Activated T-cell treated with anti-CD3 and anti-CD28 coated beads, Interleukin-2, amount 50 U/mL, for 24 hours (primary cell): ENCODE data around the gene ZNHIT2.

ENCODE experiments used
- DNase-seq: peaks from one replicate; pipeline ENCODE4 v3.0.0-alpha.2; 2020
- H3K27ac Mint-ChIP-seq: 2 replicates; pipeline ENCODE4 v1.8.0; 2020; ENCODE audit warnings: mild to moderate bottlenecking, mixed read lengths
- H3K27me3 Mint-ChIP-seq: 2 replicates; pipeline ENCODE4 v1.8.0; 2020; ENCODE audit warnings: mixed read lengths
- H3K36me3 Mint-ChIP-seq: 2 replicates; pipeline ENCODE4 v1.8.0; 2020; ENCODE audit warnings: low read depth, mixed read lengths
- H3K4me1 Mint-ChIP-seq: 2 replicates; pipeline ENCODE4 v1.8.0; 2020; ENCODE audit warnings: low read depth, mixed read lengths
- H3K4me3 Mint-ChIP-seq: 2 replicates; pipeline ENCODE4 v1.8.0; 2020; ENCODE audit warnings: mild to moderate bottlenecking, moderate library complexity, mixed read lengths
- H3K9me3 Mint-ChIP-seq: 2 replicates; pipeline ENCODE4 v1.8.0; 2020; ENCODE audit warnings: mixed read lengths

Gene ZNHIT2

DNA sequence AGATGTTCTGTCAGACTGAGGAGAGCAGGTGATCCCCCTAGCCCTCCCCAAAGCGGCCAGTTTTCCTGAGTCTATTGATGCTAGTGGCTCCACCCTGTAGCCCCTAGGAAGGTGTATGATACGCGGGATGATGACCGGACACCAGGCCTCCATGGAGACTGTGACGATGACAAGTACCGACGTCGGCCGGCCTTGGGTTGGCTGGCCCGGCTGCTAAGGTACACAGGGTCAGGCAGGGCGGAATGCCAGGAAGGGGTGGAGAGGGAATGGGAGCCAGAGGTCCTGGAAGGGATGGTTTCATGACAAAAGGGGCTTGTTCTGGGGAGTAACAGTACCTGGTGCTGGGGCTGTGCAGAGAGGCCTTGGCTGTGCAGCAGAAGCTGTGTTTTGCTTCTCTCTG, 30.3 kb downstream of the ZNHIT2 start:
- H3K36me3 Mint-ChIP-seq: peaks cover 75% of the 10 kb centered on the region
- no peak for DNase-seq
- no peaks in the 10 kb centered on the region for H3K9me3 Mint-ChIP-seq
- H3K27ac Mint-ChIP-seq: peak overlapping the region; percentile 33
- peaks cover 25% of the 10 kb centered on the region for H3K4me1 Mint-ChIP-seq
- no peak overlapping the region for H3K4me3 Mint-ChIP-seq
- H3K27me3 Mint-ChIP-seq: no peaks in the 10 kb centered on the region

DNA sequence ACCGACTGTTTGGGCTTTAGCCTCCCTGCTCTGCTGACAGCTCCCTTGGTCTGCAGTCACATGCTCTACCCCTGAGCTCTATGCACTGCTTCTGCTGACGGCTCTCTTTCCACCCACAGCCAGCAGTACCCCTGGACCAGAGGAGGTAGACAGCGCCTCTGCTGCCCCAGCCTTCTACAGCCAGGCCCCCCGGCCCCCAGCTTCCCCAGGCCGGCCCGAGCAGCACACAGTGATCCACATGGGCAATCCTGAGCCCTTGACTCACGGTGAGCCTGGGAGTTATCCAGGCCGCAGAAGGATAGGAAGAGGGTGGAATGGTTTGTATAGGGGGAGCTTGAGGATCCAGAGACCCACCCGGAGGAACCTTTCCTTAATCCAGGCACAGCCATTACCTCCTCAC, 30.7 kb downstream of the ZNHIT2 start:
- Mint-ChIP-seq H3K27ac (no peak overlapping the region), H3K27me3 (no peaks in the 10 kb centered on the region), H3K36me3 (peaks cover 79% of the 10 kb centered on the region), H3K4me3 (no peak overlapping the region), H3K4me1 (peaks cover 28% of the 10 kb centered on the region), H3K9me3 (no peaks in the 10 kb centered on the region)
- DNase-seq: no peak

DNA sequence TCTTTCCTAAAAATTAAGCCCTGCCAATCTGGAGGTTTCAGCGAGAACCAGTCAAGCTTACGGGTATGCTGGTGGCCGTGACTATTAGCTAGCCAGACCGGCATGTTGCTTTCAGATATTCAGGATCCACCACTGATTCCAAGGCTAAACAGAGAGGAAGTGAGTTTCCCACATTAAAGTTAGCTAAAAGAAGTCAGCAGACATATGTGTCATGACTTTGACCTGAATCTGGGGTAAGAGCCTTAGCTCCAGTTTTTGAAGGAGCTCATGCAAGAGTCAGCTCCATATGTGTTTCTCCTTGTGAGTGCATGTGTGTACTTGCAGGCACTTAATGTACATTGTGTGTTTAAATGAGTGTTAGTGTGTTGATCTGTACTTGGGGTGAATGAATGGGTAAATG, 32.1 kb downstream of the ZNHIT2 start:
- no peak for DNase-seq
- Mint-ChIP-seq H3K4me3 (peak overlapping the region; percentile 99), H3K36me3 (peaks cover 91% of the 10 kb centered on the region), H3K9me3 (no peaks in the 10 kb centered on the region), H3K27ac (peak overlapping the region; percentile 99), H3K4me1 (peaks cover 37% of the 10 kb centered on the region), H3K27me3 (no peaks in the 10 kb centered on the region)

DNA sequence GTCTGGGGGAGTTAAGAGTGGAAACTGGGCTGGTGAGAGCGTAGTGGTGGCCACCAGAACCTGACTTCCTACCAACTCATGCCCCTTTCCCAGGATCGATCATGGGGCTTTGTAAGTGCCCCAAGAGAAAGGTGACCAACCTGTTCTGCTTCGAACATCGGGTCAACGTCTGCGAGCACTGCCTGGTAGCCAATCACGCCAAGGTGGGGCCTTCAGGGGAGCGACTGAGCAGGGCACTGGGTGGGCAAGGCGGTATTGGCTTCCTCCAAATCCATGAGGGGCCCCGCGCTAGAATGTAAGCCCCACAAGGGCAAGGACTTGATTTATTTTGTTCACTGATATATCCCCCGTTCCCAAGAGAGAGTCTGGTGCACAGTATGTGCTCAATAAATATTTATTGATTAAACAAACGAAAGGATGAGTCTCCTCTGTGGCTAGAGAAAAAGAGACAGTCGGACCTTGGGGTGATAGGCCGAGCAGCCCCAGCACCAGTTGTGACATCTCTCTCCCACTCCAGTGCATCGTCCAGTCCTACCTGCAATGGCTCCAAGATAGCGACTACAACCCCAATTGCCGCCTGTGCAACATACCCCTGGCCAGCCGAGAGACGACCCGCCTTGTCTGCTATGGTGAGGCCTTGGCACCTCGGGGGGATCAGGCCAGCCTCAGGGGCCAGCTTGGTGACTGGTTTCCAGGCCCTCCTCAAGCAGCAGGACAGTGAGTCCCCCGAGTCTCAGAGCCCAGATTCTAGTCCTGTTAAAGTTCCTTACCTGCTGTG, 32.7 kb downstream of the ZNHIT2 start:
- DNase-seq: no peak
- H3K27me3 Mint-ChIP-seq: no peaks in the 10 kb centered on the region
- H3K9me3 Mint-ChIP-seq: no peaks in the 10 kb centered on the region
- H3K4me3 Mint-ChIP-seq: peak overlapping the region; percentile 99
- H3K27ac Mint-ChIP-seq: peak overlapping the region; percentile 99
- peaks cover 41% of the 10 kb centered on the region for H3K4me1 Mint-ChIP-seq
- peaks cover 94% of the 10 kb centered on the region for H3K36me3 Mint-ChIP-seq

DNA sequence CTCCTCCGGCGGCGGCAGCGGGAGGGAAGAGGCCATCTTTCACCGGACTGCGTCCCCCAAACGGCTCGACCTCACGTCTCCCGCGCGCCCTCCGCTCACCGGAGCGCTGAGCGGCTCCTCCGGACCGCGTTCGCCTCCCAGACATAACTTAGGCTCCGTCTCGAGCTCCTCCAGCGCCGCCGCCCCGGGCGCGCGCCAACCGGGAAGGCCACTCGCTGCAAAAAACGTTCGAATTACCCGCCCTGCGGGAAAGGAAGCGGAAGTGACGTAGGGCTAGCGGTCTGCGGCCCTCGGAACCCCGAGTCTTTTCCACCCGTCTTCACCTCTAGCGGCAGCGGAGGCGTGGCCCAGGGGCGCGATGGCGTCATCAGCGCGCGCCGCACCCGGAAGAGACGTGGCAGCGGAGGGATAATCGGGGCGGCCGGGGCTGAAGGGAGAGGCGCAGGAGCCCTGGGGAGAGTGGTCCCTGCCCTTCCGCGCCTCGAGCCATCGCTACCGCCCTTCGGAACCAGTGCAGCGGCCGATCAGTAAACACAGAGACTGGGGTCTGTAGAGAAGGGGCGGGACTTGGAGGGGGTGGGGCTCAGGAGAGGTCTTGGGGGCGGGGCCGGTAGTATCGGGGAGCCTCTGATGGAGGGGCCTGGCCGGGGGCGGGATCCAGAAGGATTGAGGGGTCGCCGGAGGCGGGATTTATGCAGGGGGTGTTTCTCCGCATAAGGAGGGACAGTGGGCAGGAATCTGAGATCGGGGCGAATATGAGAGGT, 33.5 kb downstream of the ZNHIT2 start, which contains the start of the genes CDCA5 and ZFPL1:
Gene CDCA5 (minus strand): TSS at position 207 of the 764 bp plus-strand sequence. CDS start 62 bp downstream, at position 145.
Gene ZFPL1 (plus strand): TSS at position 389 of the 764 bp plus-strand sequence. CDS start 477 bp downstream, outside the sequence.
- Mint-ChIP-seq H3K36me3 (peaks cover 94% of the 10 kb centered on the region), H3K4me3 (peak within 1 kb of the TSS; percentile 99)

DNA sequence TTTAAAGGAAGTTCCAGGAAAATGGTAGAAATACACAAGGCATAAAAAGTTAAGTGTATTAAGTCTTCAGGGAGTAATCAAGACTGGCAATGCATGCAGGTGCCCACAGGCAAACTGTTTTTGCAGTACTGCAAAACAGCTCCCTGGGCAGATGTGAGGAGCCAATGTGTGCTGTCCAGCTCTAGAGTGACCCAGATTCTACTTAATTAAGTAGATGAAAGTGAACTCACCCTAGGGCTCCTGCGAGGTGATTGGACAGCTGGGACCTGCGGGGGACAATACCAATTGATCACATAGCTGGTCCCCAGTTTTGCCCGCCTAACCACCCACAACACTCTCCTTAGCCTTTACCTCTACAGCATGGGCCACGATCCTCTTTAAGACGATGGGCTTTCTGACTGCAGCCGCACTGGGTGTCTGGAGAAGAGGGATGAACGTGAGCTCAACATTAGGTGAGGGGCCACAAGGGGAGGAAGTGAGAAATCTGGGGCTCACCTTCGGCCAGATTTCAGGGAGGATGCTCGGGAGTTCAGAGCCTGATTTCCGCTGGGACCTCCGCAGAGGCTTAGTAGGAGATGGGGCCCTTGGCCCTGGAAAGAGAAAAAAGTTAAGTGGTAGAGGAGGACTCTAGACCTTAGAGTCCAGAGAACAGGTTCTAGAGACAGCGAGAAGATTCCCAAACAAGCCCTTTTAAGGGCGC, 34.2 kb downstream of the ZNHIT2 start:
- no peaks in the 10 kb centered on the region for H3K27me3 Mint-ChIP-seq
- no peak for DNase-seq
- H3K9me3 Mint-ChIP-seq: no peaks in the 10 kb centered on the region
- peaks cover 94% of the 10 kb centered on the region for H3K36me3 Mint-ChIP-seq
- peak overlapping the region; percentile 99 for H3K4me3 Mint-ChIP-seq
- peaks cover 51% of the 10 kb centered on the region for H3K4me1 Mint-ChIP-seq
- peak overlapping the region; percentile 99 for H3K27ac Mint-ChIP-seq

More for the DNA sequence above, 33.5 kb downstream of the ZNHIT2 start, which contains the start of the genes CDCA5 and ZFPL1:
- peak within 1 kb of the TSS; percentile 99 for H3K27ac Mint-ChIP-seq
- H3K27me3 Mint-ChIP-seq: no peaks in the 10 kb centered on the region
- H3K4me1 Mint-ChIP-seq: peaks cover 44% of the 10 kb centered on the region
- DNase-seq: peak; percentile 99
- H3K9me3 Mint-ChIP-seq: no peaks in the 10 kb centered on the region

DNA sequence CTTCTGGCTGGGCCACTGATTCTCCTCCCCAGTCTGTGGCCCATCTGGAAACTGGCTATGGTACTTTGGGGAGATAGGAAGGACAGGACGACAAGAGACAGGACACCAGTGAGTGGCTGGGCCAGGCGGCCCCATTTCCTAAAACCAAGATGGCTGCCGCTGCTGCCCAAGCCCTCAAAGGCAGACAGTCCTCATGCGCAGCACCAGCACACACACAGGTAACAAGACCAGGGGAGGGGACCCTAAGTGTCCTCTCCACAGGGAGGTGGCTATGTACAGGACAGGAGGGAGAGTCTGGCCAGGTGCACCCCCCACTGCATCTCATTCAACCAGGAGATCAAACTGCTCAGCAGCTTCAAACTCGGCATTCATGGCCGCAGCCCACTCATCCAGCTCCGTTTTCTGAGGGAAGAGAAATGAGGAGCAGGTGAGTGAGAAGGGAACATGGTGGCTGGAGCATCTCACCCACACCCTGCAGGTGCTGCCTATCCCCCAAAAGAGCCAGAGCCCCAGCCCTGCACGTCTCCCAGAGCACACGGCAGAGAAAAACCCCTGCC, 38.6 kb downstream of the ZNHIT2 start:
- Mint-ChIP-seq H3K36me3 (peaks cover 83% of the 10 kb centered on the region), H3K27me3 (no peaks in the 10 kb centered on the region), H3K27ac (peak overlapping the region; percentile 12), H3K4me3 (peak overlapping the region; percentile 9), H3K9me3 (no peaks in the 10 kb centered on the region), H3K4me1 (peaks cover 43% of the 10 kb centered on the region)
- no peak for DNase-seq

DNA sequence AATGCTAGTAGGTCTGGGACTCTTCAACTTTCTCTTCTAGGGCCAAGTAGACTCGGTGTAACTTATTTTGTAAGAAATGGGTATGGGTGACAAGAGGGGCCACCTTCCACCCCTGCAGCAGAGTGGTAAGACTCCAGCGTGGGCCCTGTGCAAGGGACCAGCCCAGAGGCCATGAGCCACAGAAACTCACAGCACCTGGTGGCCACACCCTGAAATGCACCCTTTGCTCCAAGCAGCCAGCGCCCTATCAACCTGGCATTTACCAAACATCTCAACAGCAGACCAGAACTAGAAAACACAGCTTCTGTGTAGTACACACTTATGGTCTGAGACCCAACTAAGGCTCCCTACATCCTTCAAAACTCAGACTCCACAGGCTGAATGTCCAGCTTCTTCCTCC, 39.4 kb downstream of the ZNHIT2 start:
- peak overlapping the region; percentile 6 for H3K4me3 Mint-ChIP-seq
- no peaks in the 10 kb centered on the region for H3K9me3 Mint-ChIP-seq
- no peaks in the 10 kb centered on the region for H3K27me3 Mint-ChIP-seq
- no peak overlapping the region for H3K27ac Mint-ChIP-seq
- peak; percentile 77 for DNase-seq
- H3K4me1 Mint-ChIP-seq: peaks cover 43% of the 10 kb centered on the region
- H3K36me3 Mint-ChIP-seq: peaks cover 76% of the 10 kb centered on the region

DNA sequence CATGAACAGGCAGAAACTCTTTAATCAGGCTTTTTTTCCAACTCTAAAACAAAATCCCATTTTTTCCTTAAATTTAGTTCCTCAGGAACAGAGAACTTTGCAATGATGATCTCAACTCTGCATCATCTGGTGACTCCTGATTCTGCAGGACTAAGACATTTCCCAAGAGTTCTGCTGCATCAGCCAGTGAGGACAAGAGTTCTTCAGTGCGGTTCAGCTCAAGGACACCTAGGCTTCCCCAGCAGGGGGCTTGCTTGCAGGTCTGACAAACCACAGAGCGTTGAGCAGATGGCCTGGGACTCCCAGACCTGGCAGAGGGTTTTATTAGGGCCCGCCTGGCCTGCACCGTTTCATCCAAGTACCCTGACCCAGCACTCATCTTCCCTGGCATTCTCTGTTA, 40.0 kb downstream of the ZNHIT2 start:
- Mint-ChIP-seq H3K4me3 (no peak overlapping the region), H3K27me3 (no peaks in the 10 kb centered on the region), H3K9me3 (no peaks in the 10 kb centered on the region), H3K36me3 (peaks cover 69% of the 10 kb centered on the region), H3K4me1 (peaks cover 37% of the 10 kb centered on the region), H3K27ac (no peak overlapping the region)
- no peak for DNase-seq

DNA sequence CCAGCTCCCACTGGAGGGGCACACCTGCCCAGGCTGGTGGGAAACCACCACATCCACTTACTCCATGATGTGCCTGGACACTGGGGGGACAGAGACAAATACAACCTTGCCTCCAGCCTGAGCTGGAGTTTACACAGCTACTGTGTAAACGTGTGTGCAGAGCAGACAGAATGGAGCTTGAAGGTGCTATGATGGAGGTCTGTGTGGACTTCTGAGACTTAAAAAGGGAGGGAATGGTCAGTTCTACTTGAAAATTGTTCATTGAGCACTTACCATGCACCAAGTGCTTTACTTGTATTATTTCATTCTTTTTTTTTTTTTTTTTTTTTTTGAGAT, 44.9 kb downstream of the ZNHIT2 start:
- Mint-ChIP-seq H3K9me3 (no peaks in the 10 kb centered on the region), H3K27ac (no peak overlapping the region), H3K36me3 (peaks cover 22% of the 10 kb centered on the region), H3K27me3 (no peaks in the 10 kb centered on the region), H3K4me1 (peaks cover 2% of the 10 kb centered on the region), H3K4me3 (no peak overlapping the region)
- no peak for DNase-seq

DNA sequence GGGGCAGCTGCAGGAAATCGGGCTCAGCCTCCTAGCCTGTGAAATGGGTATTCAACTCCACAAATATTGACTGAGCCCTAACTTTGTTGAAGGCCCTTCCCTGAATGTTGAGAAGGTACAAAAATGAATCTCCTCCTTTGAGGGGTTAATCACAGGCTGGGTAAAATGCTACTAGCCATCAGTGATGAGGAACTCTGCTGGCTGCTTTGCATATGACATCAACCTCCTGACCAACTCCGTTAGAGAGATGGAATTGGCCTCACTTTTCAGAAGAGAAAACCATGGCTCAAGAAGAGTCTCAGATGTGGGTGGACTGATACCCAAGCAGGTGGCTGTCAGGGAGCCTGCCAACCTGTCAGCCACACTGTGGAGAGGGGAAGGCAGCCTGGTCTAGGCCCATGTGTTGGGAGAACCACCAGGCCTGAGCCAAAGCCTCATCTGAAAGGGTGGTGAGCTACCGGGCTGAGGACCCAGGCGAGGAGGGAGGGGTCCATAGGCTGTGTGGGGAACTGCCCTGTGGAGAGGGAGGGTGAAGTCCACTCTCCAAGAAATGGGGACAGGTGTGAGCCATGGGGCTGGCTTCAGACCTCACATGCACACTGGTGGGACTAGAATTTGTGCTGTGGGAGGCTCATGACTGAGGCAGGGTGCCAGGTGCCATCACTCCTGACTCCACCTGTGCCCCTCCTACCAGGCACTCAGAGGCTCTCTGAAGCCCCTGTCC, 45.4 kb downstream of the ZNHIT2 start:
- Mint-ChIP-seq H3K4me3 (no peak overlapping the region), H3K27me3 (no peaks in the 10 kb centered on the region), H3K9me3 (no peaks in the 10 kb centered on the region), H3K27ac (no peak overlapping the region), H3K4me1 (no peaks in the 10 kb centered on the region), H3K36me3 (peaks cover 16% of the 10 kb centered on the region)
- DNase-seq: no peak

DNA sequence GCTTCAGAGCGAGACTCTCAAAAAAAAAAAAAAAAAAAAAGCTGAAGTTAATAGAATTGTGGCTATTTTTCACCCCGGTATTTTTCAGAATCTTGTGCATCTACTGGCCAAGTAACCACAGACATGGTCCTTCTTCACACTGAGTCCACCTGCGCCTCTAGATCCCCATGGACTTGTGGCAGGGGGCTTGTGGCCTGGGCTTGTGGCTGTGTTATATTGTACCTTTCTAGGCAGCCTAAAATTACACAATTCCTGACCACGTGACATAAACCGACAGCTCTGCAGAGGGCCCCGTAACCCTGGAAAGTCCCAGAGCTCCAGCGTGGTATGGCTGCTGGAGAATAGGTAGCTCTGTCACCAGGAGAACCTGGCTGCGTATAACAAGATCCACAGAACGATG, 48.3 kb downstream of the ZNHIT2 start:
- Mint-ChIP-seq H3K27ac (no peak overlapping the region), H3K36me3 (no peaks in the 10 kb centered on the region), H3K4me1 (no peaks in the 10 kb centered on the region), H3K27me3 (no peaks in the 10 kb centered on the region), H3K9me3 (no peaks in the 10 kb centered on the region), H3K4me3 (no peak overlapping the region)
- no peak for DNase-seq

DNA sequence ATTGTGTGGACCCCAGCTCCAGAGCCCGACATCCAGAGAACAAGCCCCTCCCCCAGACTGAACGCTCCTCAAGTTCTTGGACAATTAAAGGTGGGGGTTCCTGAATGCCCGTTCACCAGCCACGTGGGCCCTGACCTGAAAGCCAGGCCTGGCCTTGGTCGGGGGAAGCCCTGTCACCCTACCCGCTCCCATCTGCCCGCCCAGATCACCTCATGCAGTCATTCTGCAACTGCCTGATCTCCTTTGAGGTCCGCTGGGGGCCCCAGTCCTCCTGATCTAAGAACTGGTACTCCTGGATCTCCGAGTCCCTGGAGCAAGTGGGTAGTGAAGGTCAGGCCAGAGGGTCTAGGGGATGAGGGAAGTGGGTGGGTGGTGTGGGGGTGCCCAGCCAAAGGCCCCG, 50.1 kb downstream of the ZNHIT2 start:
- H3K4me1 Mint-ChIP-seq: no peaks in the 10 kb centered on the region
- H3K36me3 Mint-ChIP-seq: no peaks in the 10 kb centered on the region
- no peaks in the 10 kb centered on the region for H3K27me3 Mint-ChIP-seq
- no peak for DNase-seq
- no peak overlapping the region for H3K4me3 Mint-ChIP-seq
- no peaks in the 10 kb centered on the region for H3K9me3 Mint-ChIP-seq
- H3K27ac Mint-ChIP-seq: no peak overlapping the region

DNA sequence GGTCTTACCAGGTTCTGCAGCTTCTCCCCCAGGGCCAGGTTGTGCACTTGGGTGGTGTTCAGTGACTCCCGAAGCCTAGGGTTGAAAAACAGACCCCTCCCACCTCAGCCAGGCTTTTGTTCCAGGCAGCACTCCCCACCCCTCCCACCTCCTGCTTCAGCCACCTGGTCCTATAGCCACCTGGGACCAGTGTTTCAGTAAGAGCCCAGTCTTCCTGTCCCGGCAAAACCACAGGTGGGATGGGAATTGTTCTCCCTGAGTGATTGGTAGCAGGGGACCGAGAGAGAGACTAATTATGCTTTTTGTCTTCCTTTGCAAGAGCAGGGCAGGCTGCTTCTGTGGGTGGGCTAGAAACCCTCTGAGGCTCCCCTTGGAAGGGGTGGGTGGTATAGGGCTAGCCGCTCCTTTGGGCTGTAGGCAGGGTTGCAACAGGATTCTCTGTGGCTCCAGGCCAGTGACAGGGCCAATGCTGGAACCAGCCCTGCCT, 50.7 kb downstream of the ZNHIT2 start:
- no peaks in the 10 kb centered on the region for H3K27me3 Mint-ChIP-seq
- DNase-seq: no peak
- no peaks in the 10 kb centered on the region for H3K9me3 Mint-ChIP-seq
- no peak overlapping the region for H3K27ac Mint-ChIP-seq
- no peaks in the 10 kb centered on the region for H3K4me1 Mint-ChIP-seq
- no peaks in the 10 kb centered on the region for H3K36me3 Mint-ChIP-seq
- H3K4me3 Mint-ChIP-seq: no peak overlapping the region
